Erythroblast (primary cell): Measurements from ENCODE around the gene SMIM28.

ENCODE experiments used
- GATA1 ChIP-seq: IDR thresholded peaks from 2 replicates; pipeline ENCODE4 v1.6.1; 2011; ENCODE audit warnings: low read depth, mild to moderate bottlenecking, control low read depth, low read length, moderate library complexity
- POLR2A ChIP-seq: IDR thresholded peaks from 2 replicates; pipeline ENCODE4 v1.6.1; 2011; ENCODE audit warnings: mild to moderate bottlenecking, low read length

GRCh38 chr6:138343112-138343511 is 34.6 kb upstream of the SMIM28 start:
- TF ChIP-seq POLR2A (no peak), GATA1 (no peak)
